ENCODE results near the gene SGPL1.
"Not testable (repeated sequence)": the region's sequence is repeated elsewhere in the genome, so short reads cannot be mapped to it uniquely, and the experiment has no call there.

The SGPL1 gene

GRCh38 chr10:70845256-70845655, 29.5 kb downstream of the SGPL1 start:
- no peak for DNase-seq

DNA sequence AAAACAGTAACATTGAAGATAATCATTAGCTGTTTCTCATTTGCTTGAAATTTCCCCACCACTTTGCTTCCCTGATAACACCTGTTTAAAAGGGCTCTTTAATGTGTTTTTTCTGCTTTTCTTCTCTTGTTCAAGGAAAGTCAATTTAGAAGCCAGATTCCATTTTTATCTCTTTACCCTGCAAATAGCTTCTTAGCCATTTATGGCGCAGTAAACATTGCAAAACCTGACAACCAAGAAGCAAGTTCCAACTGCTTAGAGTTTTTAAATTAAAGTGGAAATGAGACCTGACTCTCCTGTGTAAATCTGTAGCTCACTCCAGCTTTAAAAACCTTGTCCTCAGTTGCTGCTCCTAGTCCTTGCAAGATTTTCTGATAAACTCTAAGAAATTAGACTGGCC, 30.1 kb downstream of the SGPL1 start:
- DNase-seq = no peak

DNA sequence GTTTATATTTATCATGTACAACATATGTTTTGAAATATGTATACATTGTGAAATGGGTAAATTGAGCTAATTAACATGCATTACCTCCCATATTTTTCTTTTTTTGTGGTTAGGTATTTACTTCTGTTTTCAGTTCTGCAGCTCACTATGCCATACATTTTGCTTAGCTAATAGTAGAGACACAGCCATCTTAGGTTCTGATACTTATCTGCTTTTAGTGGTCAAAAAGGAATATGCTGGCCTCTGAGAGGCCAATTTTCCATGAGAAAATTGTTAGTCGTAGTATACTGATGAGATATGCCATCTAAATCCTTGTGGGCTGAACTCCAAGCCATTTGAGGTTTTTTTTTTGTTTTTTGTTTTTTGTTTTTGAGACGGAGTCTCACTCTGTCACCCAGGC, 31.0 kb downstream of the SGPL1 start:
- DNase-seq = no peak

- no peak for DNase-seq
These were observed 32.1 kb downstream of the SGPL1 start for GRCh38 chr10:70847659-70848360.

- no peak for DNase-seq
These were observed 33.9 kb downstream of the SGPL1 start for GRCh38 chr10:70849582-70850016.

DNA sequence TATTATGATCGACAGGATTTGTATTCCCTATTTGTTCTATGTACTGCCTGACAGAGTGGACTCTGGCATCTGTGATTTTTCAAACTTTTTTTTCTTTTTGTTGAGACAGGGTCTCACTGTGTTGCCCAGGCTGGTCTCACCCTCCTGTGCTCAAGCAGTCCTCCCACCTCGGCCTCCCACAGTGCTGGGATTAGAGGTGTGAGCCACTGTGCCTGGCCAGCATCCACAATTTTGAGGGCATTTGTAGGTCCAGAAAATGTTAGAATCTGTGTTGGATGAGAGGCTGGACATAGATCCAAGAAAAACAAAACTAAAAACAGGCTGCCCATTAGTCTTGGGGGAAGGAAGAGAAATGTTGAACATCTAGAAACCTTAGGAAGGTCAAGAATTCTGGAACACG, 34.3 kb downstream of the SGPL1 start:
- DNase-seq = no peak

GRCh38 chr10:70851597-70852475, 36.1 kb downstream of the SGPL1 start:
- DNase-seq = no peak

- no peak for DNase-seq
These were observed 37.3 kb downstream of the SGPL1 start for GRCh38 chr10:70853038-70853437.

DNA sequence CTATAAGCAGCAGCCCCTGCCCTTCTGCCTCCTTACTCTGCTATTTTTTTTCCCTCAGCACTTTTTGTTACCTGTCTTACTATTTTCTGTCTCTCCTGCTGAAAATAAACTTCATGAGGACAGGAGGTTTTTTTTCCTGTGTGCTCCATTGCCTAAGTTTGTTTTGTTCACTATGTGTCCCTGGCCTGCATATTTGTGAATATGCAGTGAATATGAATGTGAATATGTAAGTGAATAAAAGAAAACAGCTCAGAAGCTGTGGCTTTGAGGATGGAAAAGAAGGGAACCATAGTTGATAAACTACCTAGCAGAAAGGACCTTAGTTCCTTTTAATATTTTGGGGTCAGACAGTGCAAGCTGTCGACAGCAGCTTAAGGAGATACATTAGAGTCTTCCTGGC, 37.7 kb downstream of the SGPL1 start:
- DNase-seq = no peak

GRCh38 chr10:70856454-70856853, 40.7 kb downstream of the SGPL1 start:
- no peak for DNase-seq

DNA sequence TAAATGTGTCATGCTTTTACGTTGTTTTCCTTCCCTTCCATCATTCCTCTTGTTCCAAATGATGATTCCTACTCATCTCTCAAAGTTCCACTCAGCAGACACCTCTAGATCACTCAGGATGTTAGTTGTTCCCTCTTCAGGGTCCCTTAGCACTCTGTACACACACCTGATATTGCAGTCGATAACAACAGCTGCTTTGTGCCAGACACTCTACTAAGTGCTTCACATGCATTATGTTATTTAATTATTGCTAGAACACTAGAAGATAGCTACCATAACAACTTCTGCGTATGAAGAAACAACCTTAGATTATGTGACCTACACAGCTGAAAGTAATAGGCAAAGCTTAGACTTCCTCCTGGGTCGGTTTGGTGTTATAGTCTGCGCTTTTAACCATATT, 43.0 kb downstream of the SGPL1 start:
- DNase-seq = no peak

DNA sequence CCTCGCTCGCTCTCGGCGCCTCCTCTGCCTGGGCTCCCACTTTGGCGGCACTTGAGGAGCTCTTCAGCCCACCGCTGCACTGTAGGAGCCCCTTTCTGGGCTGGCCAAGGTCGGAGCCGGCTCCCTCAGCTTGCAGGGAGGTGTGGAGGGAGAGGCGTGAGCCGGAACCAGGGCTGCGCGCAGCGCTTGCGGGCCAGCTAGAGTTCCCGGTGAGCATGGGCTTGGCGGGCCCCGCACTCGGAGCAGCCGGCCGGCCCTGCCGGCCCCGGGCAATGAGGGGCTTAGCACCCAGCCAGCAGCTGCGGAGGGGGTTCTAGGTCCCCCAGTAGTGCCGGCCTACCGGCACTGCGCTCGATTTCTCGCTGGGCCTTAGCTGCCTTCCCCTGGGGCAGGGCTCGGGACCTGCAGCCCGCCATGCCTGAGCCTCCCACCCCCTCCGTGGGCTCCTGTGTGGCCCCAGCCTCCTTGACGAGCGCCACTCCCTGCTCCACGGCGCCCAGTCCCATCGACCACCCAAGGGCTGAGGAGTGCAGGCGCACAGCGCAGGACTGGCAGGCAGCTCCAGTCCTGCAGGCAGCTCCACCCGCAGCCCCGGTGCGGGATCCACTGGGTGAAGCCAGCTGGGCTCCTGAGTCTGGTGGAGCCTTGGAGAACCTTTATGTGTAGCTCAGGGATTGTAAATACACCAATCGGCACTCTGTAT, 45.9 kb downstream of the SGPL1 start:
- DNase-seq = not testable (repeated sequence)

DNA sequence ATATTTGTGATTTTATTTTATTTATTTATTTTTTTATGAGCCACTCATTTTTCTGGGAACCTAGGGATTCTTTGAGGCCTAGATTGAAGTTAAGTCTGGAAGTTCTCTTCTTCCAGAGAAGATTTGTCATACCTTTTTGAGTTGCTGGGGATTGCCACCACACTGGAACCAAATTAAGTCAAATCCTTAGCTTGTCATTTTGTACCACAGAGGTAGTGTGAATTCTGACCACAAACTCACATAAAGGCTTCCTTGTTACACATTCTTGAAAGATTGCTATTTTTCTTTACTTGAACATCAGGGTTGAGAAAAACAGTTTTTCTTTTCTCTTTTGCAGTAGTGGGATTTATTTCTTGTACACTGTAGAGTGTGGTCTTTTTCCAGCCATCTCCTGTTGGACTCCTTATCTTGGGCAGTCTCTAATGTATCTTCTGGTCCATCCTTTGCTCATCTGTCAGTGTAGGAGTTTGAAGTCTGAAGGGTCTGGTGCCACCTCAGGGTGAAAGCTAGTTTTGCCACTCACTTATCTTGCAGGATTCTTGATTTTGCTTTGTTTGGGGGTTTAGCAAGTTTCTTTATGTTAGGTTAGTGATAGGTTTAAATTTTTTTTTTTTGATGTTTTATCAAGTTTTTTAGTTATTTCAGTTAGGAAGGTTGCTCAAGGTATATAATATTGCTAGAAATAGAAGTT, 47.9 kb downstream of the SGPL1 start:
- no peak for DNase-seq

- DNase-seq = no peak
These were observed 49.2 kb downstream of the SGPL1 start for GRCh38 chr10:70864935-70865334.

DNA sequence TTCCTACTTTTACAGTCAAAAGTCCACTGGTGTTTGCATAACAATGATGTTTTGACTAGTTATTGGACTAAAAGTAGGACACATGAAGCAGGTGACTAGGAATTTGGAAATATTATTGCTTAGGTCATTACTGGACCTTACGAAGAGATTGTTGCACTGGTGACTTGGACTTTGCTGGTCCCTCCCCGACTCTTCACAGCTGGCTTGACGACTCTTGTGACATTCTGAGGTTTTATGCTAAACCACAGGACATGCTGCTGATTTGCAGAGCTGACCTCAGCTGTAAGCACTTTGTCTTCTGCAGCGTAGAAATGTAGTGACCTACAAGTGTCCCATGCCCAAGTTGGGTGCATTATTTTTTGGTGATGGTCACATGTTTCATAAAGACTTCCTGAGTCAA, 50.7 kb downstream of the SGPL1 start:
- DNase-seq = no peak

DNA sequence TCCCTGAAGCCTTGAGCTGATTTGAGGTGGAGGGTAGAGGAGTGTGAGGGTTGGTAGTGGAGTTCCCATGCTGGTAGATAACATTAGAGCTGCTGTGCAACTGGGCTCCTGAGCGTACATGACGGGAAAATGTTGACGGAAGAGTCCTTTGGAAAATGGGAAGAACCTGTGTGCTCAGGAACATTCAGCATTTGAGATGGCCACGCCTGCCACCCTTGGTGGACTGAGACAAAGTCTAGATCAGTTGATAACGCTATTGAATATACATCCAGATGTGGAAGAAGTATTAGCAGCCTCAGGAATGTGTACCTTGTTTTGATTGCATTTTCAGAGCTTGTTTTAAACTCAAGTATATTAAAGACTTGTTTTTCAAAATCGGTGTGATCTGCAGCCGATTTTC, 56.5 kb downstream of the SGPL1 start:
- no peak for DNase-seq

- no peak for DNase-seq
These were observed 58.3 kb downstream of the SGPL1 start for GRCh38 chr10:70874061-70874460.

- no peak for DNase-seq
These were observed 63.5 kb downstream of the SGPL1 start for GRCh38 chr10:70879207-70879606.

- no peak for DNase-seq
These were observed 64.4 kb downstream of the SGPL1 start for GRCh38 chr10:70880077-70880534.

DNA sequence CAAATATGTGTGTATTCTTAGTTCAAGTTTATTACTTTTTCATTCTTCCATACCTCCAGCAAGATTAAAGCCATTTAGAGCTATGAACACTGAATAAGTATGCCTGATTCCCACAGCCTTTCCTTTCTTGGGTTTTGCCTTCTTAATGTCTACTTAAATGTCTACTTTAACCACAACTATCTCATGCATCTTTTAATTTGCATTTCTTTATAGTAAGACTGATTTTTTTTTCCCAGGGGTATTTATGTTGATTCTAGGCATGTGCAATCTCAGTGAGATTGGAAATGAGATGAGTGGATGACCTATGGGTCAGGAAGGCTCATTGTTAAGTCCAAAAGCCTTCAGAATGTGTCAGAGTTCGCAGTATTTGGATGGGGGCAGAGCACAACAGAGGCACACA, 69.0 kb downstream of the SGPL1 start:
- no peak for DNase-seq

- DNase-seq = no peak
These were observed 69.7 kb downstream of the SGPL1 start for GRCh38 chr10:70885481-70885880.

GRCh38 chr10:70885931-70886903, 70.5 kb downstream of the SGPL1 start:
- DNase-seq = no peak
